GM12873 (cell line): ENCODE data around the gene TMEM235.

ENCODE experiments used
- TF ChIP-seq, protein P1 (sequence below): IDR thresholded peaks from 2 replicates; pipeline ENCODE4 v1.5.1; 2012; ENCODE audit warnings: low read depth, mild to moderate bottlenecking, moderate library complexity, low read length, control low read depth; ENCODE audit not compliant: insufficient read depth; ENCODE audit errors: missing control alignments

The TMEM235 gene

DNA sequence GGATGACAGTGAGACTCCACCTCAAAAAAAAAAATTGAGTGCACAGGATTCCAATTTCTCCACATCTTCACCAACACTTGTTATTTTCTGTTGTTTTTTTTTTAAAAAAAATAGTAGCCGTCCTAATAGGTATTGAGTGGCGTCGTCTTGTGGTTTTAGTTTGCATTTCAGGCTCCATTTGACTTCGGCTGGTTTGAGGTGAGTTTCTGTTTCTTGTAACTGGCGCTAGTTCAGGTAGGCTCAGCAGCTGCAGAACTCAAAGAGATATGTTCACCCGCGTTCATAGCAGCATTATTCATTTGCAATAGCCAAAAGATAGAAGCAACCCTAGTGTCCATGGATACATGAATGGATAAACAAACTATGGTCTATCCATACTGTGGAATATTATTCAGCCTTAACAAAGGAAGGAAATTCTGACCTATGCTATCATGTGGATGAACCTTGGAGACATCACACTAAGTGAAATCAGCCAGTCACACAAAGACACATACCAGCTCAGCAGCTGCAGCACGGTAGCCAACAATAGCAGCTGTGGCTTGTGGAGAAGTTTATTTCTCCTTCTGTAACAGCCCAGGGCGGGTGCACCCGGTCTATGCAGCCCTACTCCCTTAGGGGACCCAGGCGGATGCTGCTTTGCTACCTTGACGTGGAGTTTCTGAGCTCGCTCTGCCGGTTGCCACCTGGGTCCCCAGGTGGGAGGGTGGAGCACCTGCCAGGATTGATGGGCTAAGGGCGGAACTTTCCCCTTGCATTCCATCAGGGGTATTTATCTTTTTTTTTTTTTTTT is 44.9 kb downstream of the TMEM235 start:
- TF ChIP-seq, protein P1, sequence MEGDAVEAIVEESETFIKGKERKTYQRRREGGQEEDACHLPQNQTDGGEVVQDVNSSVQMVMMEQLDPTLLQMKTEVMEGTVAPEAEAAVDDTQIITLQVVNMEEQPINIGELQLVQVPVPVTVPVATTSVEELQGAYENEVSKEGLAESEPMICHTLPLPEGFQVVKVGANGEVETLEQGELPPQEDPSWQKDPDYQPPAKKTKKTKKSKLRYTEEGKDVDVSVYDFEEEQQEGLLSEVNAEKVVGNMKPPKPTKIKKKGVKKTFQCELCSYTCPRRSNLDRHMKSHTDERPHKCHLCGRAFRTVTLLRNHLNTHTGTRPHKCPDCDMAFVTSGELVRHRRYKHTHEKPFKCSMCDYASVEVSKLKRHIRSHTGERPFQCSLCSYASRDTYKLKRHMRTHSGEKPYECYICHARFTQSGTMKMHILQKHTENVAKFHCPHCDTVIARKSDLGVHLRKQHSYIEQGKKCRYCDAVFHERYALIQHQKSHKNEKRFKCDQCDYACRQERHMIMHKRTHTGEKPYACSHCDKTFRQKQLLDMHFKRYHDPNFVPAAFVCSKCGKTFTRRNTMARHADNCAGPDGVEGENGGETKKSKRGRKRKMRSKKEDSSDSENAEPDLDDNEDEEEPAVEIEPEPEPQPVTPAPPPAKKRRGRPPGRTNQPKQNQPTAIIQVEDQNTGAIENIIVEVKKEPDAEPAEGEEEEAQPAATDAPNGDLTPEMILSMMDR = peak; percentile 26

DNA sequence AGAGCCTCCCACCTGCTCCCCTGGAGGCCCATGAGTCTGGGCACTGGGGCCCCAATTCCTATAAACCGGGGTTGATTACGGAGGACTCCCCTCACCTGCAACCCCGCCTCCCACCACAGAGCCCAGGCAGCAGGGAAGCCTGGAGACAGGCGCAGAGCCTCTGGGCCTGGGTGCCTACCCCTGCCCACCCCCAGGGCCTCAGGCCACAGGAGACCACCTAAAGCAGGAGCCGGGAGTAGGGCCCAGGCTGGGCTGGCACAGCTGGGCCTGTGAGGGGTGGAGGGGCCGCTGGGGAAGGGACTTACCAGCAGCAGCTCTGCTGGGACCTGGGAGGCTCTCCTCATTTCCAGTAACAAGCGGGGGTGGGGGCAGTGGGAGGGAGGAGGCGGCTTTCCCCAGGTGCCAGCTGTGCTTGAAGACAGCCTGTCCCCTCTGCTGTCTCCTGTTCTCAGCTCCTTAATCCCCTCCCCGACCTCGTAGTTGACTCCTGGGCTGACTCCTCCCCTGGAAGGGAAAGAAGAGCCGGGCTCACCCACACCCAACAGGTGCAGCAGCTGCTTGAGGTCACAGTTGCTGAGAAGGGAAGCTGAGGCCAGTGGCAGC is 46.8 kb downstream of the TMEM235 start:
- TF ChIP-seq, protein P1 = no peak

DNA sequence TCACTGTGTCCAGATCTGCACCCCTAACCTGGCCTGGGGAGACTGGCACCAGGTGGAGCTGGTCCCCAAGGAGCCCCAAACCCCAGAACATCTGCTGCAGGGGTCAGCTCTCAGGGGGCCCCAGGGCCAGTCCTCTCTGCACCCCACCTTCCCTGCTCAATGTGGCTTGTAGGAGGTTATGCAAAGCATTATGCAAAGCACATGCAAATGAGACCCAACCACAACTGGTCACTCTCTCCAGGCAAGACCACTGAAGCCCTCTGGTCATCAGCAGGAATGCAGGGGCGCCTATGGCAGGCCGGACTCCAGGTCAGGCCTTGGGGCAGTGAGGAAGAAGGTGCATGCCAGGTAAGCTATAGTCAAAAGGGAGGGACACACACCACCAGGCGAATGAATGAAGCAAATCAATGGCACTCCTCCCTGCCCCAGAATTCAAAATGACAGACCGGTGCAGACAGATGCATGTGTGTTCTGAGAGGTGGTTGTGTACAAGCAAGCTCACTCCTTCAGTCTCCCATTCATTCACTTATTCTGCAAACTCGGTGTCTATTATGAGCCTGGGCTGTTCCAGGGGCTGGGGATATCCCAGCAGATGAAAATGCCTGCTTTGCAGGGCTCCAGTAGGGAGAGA is 48.0 kb downstream of the TMEM235 start:
- TF ChIP-seq, protein P1 = no peak

DNA sequence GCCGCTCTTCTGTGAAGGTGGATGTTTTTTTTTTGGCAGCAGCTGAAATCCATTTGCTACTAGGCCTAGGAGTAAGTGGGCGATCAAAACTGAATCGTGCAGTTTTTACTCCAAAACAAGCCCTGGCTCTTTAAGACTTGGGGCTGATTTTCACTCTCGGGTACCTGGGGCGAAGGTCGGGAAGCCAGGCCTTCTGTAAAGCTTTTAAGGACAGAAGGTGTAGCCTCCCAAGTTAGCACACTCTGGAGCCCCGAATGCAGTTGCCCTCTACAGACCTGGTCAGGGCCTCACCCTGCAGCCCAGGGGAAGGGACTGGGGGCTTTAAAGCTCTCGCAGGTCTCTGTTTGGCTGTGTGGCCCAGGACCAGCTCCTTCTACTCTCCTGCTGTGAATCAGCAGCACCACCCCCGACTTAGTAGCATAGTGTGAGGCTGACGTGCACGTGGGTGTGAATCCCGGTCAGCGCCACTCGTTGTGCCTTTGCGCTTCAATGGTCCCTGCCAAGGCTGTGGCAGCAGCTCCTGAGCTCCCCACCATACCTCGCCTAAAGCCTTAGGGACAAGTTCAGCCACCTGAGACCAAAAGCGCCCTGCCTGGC is 49.9 kb downstream of the TMEM235 start:
- TF ChIP-seq, protein P1 = no peak

DNA sequence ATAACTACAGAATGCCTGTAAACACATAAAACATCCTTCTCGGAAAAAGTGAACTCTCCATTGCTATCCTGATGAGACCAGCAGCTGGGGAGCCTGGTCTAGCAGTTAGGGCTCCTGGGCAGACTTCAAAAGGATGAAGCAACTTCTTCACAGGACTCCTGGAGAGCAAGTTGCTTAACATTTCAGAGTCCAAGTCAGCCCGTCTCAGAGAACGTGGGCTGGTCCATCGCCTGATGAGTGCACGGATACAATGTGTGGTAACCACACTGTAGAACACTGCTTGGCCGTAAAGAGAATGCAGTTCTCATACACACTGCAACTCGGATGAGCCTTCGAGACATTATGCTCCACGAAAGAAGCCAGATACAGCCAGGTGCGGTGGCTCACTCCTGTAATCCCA is 52.7 kb downstream of the TMEM235 start:
- TF ChIP-seq, protein P1 = no peak

DNA sequence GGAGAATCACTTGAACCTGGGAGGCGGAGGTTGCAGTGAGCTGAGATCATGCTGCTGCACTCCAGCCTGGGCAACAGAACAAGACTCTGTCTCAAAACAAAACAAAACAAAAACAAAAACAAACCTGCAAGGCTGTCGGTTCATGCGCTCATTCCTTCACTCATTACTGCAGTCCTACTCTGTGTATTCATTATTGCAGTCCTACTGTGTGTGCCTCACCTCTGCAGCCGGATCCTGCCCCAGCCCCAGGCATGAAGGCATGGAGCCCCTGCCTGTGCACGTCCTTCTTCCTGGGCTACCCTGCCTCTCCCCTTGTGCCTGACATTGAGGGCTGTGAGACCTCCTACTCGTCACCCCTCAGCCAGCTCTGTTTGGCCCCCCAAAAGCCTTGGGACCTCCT is 57.6 kb downstream of the TMEM235 start:
- TF ChIP-seq, protein P1 = no peak

DNA sequence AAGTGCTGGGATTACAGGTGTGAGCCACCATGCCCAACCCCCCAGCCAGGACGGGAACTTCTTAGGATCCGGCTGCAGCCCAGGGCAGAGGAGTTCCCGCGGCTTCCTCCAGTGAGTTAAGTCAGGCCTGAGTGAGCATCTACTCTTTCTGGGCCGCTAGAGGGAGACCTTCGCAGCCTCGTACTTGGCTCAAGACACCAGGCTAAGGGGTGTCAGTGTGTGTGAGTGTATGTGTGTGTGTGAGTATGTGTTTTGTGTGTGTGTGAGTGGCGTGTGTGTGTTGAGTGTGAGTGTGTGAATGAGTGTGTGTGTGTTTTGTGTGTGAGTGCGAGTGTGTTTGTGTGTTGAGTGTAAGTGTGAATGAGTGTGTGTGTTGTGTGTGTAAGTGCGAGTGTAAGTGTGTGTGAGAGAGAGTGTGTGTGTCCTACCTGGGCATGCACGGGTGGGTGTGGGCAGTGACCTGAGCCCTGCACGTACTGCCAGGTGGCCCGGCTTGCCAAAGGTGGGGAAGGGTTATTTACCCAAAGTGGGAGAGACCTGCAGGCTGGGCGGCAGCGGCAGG is 58.5 kb downstream of the TMEM235 start:
- TF ChIP-seq, protein P1 = peak; percentile 91
